GM19025 (cell line): ENCODE measurements around the gene PTPRN2.
"Not testable (repeated sequence)": the region's sequence is repeated elsewhere in the genome, so short reads cannot be mapped to it uniquely, and the experiment has no call there.

Experiments
- ATAC-seq: cut with Tn5 transposase; IDR thresholded peaks from one replicate; pipeline ENCODE4 v1.9.1; 2021; ENCODE audit warnings: mild to moderate bottlenecking, low read depth, moderate library complexity; ENCODE audit not compliant: unreplicated experiment

PTPRN2 gene

DNA sequence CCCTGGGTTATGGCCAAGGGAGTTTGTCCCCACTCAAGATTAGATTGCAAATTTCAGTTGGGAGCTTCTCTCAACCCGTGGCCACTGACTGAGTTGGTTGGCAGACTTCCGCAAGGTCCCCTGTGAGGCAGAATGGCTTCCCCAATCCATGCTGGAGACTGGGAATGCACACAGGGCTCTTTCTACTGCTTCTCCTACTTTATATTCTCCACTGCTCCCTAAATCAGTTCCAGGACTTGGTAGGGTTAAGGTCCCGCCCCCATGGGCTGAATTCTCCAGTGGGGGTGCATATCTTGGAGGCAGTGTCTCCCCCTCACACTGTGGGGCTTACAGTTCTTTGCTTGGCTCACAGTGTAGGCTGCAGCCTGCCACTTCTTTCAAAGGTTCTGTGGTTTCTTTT is 404.2 kb downstream of the PTPRN2 start:
- no peak for ATAC-seq

DNA sequence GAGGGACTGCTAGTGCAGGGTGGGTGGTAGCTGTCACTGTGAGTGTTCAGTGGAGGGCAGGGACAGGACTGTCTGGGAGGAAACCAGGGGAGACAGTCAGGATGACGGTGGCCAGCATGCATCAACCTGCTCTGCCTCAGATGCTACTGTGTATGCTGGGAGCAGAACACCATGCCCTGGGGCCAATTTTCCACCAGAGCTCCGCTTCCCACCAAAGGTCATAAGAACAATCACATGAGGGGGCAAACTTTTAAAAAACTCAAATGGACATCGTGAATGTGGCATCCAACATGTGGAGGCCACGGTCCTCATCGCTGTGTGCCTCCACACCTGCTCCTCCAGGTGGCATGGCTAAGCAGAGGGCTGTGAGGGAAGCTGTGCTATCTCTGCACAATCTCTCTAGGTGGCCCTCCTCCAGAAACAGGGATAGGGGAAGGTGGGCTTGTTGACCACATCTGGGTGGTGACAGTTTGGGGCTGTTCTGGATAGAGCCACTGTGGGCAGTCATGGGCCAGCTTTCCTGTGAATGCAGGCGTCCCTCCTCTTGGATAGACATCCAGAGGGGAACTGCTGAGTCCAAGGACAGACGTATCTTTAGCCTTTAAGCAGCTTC is 411.0 kb downstream of the PTPRN2 start:
- ATAC-seq = no peak

DNA sequence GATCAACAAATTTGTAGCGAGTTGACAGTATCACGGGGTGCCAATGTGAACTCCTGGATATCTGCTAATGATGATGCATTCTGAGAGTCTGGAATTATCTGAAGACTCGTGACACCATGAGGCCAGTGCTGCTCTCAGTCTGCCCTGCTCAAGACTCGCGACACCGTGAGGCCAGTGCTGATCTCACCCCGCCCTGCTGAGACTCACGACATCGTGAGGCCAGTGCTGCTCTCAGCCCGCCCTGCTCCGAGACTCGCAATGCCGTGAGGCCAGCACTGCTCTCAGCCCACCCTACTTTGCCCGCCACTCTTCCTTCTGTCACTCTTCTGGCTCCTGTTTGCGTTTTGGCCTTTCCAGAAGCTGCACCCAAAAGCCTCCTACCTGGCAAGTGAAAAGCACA is 411.8 kb downstream of the PTPRN2 start:
- no peak for ATAC-seq

DNA sequence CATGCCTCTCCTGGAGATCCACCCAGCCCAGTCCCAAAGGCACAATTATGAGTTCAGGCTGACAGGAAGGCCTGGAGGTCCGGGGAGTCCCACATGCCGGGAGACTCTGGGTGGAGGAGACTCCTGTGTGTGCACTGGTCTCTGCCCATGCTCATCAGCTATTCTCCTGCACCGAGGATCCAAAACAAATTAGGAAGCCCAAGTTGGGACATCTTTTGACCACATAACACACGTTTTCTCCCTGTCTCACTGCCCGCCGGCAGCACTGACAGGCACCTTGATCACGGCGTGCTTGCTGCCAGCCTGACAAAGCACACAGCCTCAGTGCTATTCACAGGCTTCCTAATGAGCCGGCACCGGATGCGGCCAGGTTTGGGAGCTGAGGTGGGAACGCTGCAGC is 412.7 kb downstream of the PTPRN2 start:
- ATAC-seq = no peak

DNA sequence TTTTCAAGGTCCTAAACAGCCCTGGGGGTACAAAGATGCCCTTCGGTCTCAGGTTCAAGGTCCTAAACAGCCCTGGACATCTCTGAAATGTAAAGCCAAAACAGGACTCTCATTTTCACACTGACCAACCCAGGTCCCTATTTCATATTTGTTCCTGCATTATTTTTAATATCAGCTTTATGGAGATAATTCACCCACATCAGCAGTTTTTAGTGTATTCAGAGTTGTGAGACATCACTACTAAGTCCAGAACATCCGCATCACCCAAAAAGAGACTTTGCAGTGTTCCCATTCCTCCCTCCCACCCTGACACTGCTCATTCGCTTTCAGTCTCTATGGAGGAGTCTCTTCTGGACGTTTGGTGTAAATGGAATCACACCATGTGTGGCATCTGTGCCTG is 420.2 kb downstream of the PTPRN2 start:
- ATAC-seq = no peak

DNA sequence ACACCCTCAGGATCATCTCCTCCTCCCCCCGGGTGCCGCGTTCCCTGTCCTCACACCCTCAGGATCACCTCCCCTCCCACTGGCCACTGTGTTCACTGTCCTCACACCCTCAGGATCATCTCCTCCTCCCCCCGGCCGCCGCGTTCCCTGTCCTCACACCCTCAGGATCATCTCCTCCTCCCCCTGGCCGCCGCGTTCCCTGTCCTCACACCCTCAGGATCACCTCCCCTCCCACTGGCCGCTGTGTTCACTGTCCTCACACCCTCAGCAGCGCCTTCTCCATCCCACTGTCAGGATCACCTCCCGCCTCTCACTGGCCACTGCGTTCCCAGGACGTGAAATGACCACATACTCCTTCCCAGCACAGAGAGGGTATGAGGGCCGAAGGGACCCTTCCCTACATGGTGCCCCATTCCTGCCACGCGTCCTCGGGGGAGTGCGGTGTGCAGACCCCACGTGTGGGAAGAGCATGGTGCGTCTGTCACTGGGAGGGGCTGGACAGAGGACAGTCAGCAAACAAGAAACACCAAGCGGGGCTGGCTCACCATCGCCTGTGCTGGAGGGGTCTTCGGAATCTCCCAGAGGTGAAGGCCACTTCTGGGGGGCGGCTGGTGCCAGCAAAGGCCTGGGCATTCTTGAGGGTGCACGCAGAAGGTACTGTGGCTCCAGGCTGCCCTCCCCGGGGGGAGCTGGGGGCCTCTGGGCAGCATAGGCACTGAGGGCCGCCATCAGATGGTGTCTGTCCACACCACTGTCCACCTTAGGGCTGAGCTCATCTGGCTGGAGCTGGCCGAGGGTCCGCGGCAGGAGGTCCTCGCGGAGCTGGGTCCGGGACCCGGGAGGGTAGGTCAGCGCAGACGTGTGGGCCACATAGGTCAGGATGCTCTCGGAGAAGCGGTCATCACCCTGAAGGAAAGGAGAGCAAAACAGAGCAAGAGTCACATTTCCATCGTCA is 421.0 kb downstream of the PTPRN2 start:
- ATAC-seq = no peak

DNA sequence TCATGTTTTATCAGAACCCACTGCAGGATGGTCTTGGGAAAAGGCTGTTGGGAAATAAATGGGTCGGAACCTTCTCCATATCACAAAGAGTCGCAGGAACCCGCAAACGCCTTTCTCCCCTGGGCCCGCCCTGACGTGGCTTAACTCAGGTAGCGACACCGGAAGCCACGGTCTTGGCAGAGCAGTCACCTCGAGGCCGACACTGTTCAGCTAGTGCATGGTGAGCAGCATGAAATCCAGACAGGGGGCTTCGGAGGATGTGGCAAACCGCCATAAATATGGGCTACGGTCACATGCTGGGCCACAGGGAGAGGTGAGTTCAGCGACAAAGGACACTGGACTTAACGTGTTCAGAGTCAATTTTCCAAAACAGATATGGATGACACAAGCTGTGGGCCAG is 421.9 kb downstream of the PTPRN2 start:
- ATAC-seq = no peak

DNA sequence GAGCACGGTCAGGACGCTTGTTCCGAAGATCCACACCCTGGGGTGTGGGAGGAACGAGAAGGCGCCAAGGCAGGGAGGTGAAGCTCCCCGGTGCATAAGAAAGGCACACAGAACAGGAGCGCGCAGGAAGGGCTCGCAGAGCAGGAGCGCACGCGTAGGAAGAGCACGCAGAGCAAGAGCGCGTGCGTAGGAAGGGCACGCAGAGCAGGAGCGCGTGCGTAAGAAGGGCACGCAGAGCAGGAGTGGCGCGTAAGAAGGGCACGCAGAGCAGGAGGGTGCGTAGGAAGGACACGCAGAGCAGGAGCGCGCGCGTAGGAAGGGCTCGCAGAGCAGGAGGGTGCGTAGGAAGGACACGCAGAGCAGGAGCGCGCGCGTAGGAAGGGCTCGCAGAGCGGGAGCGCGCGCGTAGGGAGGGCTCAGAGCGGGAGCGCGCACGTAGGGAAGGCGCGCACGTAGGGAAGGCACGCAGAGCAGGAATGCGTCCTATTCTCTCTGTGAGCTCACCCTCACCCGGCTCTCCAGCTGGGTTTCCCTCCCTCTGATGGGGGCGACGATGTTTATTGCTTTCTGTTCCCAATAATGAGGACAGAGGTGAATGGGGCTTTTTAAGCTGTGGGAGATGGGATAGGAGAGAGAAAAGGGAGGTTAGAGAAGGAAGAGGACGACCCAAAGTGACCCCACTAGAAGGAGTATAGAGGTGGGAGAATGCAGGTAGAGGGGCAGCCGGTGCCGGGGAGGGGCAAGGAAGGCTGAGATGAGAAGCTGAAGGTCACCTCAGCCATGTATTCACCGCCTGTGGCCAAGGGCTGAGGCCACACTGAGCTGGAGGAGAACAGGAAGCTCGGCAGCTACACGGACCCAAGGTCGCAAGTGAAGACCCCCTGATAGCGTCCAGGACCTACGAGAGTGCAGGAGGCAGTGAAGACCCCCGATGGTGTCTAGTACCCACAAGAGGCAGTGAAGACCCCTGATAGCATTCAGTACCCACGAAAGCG is 423.2 kb downstream of the PTPRN2 start:
- no peak for ATAC-seq

DNA sequence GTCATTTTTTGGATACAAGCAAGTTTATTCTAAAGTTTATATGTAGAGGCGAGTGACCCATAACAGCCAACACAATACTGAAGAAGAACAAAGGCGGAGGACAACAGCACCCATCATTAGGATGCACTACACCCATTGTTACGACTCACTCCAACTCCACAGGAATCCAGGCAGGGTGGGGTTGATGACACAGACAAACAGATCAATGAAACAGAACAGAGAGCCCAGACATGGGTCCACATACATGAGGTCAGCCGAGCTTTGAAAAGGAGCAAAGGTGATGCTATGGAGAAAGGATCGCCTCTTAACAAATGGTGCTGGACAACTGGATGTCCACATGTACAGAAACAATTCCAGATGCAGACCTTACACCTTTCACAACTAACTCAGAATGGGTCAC is 426.4 kb downstream of the PTPRN2 start:
- no peak for ATAC-seq

DNA sequence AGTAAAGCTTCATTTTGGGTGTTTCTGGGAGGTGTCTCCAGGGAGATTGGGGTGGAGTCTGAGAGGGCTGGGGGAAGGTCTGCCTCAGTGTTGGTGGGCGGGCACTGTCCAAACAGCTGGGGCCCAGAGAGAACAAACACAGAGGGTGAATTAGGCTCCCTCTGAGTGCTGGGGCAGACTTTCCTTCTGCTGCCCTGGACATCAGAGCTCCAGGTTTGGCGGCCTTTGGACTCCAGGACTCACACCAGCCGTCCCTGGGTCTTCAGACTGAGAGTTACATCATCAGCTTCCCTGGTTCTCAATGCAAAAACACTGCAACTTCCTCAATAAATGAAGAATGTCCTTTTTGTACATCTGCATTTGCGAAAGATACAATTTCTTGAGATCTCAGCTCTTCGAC is 427.4 kb downstream of the PTPRN2 start:
- no peak for ATAC-seq

DNA sequence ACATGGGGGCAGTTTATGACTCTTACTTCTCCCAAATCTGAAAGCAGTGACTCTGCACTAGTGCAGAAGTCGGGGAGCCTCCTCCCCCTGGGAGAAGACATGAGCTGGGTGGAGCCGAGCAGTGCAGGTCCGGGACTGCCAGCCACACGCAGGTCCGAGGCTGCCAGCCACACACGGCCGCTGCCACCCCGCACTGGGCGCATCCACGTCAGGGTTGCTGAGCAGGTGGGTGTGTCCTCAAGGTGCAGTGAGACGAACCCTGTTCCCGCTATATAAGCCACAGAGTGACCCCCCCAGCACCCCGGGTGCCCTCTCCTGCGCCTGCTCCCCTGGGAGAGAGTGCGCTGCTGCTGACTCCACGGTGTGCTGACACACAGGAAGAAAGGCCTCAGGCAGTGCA is 430.2 kb downstream of the PTPRN2 start:
- no peak for ATAC-seq

DNA sequence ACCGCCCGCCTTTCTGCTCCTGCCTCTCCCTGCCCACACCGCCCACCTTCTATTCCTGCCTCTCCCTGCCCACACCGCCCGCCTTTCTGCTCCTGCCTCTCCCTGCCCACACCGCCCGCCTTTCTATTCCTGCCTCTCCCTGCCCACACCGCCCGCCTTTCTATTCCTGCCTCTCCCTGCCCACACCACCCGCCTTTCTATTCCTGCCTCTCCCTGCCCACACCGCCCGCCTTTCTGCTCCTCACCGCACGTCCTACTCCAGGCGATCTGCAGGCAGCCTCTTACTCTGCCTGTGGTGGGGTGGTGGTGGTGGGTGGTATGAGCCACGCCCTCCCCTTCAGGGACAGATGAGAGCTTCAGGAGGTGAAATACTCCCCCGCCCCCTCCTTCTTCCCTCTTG is 436.4 kb downstream of the PTPRN2 start:
- not testable (repeated sequence) for ATAC-seq

DNA sequence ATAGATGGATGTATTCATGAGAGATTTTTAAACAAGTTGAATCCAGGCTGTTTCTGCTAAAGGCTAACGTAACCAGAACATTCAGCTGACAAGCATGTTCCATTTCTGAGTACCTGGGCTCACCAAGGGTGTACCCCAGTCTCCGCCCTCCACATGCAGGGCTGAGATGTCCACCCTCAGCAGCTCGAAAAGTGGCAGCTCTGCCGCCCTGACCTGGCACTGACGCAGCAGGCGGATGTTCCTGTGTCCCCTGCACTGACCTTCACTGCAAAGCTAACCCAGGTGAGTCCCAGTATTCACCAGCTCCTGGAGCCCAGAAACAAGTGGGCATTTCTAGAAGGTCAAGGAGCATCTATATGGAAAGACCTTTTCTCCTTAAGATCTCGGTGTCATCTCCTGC is 437.4 kb downstream of the PTPRN2 start:
- ATAC-seq = no peak

DNA sequence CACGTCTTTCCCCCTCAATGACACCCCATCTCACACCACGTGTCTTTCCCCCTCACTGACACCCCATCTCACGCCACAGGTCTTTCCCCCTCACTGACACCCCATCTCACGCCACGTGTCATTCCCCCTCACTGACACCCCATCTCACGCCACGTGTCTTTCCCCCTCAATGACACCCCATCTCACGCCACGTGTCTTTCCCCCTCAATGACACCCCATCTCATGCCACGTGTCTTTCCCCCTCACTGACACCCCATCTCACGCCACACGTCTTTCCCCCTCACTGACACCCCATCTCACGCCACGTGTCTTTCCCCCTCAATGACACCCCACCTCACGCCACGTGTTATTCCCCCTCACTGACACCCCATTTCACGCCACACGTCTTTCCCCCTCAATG is 440.2 kb downstream of the PTPRN2 start:
- ATAC-seq = not testable (repeated sequence)

DNA sequence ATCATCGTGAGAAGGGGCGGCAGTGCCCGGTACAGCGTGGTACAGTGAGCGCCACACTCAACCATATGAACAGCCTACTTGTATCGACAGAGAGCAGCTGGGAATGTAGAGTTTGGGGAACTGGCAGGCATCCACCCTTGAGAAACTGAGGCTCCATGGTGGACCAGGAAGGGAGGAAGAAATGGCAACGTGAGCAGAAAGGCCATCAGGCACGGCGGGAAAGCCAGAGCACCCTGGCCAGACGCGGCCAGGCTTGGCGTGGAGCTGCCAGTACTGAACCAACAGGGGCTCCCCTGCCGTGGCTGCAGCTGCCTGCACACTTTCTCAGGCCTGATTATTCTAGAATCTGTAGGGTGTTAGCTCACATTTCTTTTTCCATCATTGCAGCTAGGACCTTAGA is 442.3 kb downstream of the PTPRN2 start:
- no peak for ATAC-seq

DNA sequence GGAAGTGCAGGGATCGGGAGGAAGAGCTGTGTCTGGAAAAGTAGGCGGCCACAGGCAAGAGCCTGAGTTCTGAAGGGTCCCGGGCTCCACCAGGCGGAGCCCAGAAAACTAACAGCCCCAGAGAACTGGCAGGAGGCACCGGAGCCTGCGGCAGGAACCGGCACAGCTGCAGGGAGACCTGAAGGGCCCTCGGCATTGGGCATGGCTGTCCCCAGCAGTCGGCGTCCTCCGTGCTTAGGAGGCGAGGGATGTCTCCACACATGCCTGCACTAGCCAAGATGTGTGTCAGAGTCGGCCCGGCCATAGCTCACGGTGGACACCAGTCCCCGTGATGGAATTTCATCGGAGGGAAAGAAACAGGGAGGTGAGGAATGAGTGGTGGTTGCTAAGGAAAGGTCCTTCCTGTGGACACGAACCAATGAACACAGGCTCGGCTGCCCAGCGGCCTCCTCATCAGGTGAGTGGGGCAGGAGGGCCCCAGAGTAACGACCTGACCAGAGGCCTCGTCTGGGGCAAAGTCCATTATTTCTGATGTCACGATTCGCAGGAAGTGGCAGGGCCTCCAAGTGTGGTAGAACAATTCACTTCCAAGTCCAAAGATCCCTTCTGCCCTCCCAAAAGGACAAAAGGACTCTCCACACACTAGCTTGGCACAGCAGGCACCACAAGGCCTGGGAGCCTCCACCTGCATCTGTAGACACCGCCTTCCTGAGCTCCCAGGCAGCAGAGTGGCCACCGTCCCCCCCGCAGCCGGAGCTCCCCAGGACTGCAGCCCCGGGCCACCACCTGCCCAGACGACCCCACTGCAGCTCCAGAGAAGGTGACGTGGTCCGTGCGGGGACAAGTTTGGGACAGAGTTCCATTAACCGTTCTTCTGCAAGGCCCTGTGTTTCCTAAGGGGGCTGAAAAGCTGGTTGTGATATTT is 444.2 kb downstream of the PTPRN2 start:
- ATAC-seq = no peak

DNA sequence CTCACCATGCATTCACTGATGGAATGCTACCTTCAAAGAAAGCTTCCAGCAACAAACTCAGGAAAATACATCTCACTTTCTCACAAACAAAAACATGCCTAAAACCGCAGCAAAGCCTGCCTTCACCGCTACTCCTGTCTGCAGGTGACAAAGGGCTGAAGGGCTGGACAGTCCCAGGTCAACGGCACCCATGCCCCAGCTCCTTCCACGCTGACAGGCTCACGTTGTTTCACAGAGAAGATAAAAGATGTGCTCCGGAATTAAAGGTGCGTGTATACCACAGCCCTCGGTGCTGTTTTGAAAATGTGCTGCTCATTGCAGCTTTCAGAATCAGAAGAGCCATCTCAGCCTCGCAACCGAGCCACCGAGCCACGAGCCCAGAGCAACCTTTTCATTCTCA is 445.0 kb downstream of the PTPRN2 start:
- no peak for ATAC-seq

DNA sequence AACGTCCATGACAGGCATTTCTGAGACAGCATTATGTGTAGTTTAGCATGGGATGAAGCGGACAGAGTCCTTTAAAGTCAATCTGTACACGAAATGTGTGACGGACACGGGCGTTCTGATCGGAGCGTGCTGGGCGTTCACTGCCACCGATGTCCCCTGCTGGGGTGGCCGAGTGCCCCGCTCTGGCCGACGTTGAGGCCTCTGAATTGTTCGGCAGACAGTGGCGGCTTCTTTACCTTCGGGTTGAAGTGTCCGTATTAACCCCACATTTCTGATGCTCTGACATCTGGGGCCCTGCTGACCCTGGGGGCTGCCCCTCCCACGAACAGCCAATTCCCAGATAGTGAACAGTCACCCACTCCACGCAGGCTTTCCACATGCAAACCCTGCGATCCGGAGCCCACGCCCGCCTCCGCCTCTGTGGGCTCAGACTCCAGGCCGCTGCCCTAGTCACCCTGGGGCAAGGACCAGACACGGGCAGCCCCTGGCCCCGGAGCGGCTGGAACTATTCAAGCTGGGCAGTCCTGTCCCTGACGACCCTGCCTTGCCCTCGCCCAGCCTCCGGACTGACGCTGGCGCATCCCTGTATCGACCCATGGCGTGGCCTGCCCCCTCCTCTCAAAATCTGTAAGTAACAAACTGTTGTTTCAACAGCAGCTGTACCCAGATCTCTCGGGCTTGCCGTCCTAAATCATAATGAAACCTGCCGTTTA is 445.7 kb downstream of the PTPRN2 start:
- no peak for ATAC-seq

DNA sequence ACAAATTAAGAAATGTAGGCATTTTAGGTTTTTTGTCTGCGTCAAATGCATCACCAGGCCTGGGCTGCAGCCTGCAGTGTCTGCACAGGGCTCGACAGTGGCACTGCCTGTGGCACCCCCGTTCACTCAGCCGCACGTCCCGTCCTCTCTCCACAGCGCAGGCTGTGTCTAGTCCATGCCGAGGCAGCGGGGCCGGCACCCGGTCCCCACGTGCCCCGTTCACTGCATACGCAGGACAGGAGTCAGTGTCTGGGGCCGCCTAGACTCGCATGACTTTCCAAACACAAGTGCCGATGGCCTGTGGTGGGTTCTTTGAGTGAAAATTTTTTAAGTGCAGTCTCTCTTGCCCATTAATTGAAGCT is 446.4 kb downstream of the PTPRN2 start:
- ATAC-seq = no peak
